Esophagus mucosa (tissue), 1 donor: ENCODE measurements around the gene NLRC3. TPM values are rescaled to one million over a fixed set of nuclear protein-coding genes. Genes with fewer than 3 reads are reported as not detected.
"Not testable (repeated sequence)": the region's sequence is repeated elsewhere in the genome, so short reads cannot be mapped to it uniquely, and the experiment has no call there.

Source experiments
- ATAC-seq: fragments of 200-7000 bp; cut with Tn5 transposase; one replicate; pipeline ENCODE4 v1.9.1; 2020
- total RNA-seq: library from RNA; stranded (reverse); gene quantifications from one replicate; pipeline ENCODE4 v1.2.4, GENCODE V29; 2023
- donor health status: DM: yes; HTN: yes; CAD: no.

Gene NLRC3
- total RNA-seq, 1 donor from 2014 or later = 0.48 TPM

DNA sequence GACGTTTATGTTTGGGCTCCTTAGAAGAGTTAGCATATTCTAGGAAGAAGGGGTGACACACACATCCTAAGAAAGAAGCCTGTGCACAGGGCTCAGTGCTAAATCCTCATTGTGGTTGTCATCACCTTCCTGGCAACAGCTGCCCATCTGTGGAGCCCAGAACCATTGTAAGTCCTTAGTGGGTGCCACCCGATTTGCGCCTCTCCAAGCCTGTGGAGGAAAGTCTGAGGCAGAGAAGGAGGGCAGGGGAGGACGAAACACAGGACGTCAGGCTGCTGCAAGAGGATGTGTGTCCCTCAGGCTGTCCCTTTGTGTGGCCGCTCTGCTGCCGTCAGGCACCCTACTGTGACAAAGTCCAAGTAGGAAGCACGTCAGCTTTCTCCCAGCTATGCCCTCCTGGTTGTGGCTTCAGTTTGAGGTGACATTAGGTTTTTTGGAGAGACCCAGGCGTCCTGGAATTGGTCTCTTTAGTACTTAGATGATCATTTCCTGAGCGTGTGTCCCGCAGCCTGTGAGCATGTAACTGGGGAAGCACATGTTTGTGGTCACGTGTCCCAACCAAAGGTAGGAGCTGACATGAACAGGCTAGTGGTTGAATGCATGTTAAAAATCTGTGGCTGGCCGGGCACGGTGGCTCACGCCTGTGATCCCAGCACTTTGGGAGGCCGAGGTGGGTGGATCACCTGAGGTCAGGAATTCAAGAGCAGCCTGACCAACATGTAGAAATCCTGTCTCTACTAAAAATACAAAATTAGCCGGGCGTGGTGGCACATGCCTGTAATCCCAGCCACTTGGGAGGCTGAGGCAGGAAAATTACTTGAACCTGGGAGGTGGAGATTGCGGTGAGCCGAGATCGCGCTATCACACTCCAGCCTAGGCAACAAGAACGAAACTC lies 65.7 kb downstream of the NLRC3 start:
- no peak for ATAC-seq

DNA sequence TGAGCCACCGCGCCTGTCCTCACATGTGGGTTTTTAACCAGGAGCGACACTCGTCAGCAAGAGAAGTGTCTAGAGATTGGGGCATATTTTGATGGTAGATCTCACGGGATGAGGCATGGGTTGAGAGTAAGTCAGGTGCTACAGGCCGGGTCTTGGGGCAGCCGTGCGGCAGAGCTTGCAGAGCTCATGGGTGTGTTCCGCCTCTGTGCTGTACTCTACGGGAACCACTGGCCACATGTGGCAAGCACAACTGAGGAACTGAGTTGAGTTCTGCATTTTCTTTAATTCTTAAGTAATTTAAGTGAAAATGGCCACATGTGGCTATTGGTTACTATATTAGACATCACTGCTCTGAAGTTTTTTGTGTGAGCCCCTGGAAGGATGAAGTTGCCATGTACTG lies 66.8 kb downstream of the NLRC3 start:
- ATAC-seq = no peak

DNA sequence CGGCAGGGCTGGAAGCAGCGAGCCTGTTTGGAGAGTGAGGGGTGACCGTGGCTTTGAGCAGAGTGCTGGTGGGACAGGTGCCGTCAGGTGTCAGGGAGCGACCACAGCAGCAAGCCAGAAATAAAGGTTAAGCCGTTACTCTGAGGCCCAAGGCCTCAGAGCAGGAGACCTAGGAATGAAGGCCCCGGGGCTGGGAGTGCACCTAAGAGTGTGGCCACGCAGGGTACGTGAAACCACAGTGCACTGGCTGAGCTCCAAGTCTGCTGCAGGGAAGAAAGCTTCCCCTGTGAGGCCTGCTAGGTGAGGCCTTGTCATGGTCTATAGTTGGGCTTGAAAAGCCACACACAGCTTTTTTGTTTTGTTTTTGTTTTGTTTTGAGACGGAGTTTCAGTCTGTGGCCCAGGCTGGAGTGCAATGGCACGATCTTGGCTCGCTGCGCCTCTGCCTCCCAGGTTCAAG lies 67.7 kb downstream of the NLRC3 start:
- ATAC-seq = peak; percentile 66

DNA sequence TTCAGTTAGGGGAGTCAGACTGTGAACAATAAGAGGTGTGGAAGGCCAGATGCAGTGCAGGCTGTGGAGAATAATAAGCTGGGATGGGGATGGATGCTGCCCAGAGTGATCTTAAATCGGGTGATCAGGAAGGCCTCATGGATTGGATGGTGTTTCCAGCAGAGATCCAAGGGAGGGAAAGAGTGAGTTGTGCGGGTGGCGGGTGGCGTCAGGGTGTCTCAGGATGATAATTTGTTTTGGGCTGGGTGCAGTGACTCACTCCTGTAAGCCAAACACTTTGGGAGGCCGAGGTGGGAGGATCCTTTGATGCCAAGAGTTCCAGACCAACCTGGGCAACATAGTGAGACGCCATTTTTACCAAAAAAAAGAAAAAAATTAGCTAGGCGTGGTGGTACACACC lies 68.5 kb downstream of the NLRC3 start:
- ATAC-seq = no peak

DNA sequence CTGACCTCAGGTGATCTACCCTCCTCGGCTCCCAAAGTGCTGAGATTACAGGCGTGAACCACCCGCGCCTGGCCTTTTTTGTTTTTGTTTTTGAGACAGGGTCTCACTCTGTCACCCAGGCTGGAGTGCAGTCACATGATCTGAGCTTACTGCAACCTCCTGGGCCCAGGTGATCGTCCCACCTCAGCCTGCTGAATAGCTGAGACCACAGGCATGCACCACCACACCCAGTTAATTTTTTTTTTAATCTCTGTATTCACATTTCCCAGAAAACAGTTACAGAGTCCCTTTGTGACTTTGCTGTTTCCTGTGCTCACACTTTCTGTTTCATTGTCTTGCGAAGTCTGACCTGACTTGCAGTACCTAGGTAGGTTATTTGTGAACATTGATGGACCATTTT lies 73.7 kb downstream of the NLRC3 start:
- no peak for ATAC-seq

DNA sequence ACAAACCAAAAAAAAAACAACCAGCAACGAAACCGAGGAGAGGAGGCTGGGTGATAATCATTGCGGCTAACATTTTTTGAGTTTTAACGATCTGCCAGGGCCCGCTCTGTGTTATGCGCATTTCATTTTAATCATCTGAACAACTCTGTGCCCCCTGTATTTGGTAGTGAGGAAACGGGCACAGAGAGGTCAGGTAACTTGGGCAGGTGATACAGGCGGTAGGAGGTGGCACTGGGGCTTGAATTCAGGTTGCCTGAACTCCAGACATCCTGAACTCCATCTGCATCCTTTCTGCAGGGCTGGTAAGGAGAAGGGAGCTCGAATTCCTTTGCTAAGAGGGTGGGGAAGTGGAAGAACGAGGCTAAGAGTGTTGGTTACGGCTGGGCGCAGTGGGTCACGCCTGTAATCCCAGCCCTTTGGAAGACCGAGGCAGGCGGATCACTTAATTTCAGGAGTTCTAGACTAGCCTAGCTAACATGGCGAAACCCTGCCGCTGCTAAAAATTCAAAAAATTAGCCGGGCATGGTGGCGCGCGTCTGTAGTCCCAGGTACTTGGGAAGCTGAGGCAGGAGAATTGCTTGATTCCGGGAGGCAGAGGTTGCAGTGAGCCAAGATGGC lies 75.3 kb downstream of the NLRC3 start:
- no peak for ATAC-seq

DNA sequence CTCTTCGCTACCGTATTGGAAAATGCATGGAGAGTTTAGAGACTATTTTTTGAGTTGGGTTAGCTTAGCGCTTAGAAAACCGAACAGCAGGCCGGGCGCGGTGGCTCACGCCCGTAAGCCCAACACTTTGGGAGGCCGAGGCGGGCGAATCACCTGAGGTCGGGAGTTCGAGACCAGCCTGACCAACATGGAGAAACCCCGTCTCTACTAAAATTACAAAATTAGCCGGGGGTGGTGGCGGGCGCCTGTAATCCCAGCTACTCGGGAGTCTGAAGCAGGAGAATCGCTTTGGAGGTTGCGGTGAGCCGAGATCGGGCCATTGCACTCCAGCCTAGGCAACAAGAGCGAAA lies 75.8 kb downstream of the NLRC3 start:
- ATAC-seq = not testable (repeated sequence)

DNA sequence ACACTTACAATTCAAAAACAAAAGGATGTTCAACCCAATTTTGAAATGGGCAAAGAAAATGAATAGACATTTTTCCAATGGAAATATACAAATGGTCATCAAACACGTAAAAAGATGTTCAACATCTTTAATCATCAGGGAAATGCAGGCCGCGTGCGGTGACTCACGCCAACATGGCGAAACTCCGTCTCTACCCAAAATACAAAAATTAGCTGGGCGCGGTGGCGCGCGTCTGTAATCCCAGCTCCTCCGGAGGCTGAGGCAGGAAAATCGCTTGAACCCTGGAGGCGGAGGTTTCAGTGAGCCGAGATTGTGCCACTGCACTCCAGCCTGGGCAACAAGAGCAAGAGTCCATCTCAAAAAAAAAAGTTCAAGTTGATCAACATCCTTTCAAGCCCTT lies 78.2 kb downstream of the NLRC3 start:
- no peak for ATAC-seq

DNA sequence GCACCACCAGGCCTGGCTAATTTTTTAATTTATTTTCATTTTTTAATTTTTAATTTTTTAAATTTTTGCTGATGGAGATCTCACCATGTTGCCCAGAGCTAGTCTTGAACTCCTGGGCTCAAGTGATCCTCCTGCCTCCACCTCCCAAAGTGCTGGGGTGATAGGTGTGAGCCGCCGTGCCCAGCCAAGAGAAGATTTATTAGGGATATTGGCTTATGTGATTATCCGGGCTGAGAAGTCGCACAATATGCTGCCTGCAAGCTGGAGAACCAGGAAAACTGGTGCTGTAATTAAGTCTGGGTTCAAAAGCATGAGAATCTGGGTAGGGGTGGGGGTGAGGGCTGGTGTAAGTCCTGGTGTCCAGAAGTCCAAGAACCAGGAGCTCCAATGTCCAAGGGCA lies 79.4 kb downstream of the NLRC3 start:
- no peak for ATAC-seq

DNA sequence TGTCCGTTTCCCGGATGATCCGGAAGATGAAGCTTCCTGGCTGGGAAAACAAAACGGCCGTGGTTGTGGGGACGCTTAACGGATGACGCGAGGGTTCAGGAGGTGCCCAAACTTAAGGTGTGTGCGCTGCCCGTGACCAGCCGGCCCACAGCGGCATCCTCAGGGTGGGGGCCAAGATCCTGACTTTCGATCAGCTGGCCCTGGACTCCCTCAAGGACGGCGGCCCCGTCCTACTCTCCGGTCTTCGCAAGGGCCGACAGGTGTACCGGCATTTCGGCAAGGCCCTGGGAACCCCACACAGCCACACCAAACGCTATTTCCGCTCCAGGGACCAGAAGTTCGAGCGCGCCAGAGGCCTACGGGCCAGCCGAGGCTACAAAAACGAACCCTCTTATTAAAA lies 80.8 kb downstream of the NLRC3 start:
- no peak for ATAC-seq

DNA sequence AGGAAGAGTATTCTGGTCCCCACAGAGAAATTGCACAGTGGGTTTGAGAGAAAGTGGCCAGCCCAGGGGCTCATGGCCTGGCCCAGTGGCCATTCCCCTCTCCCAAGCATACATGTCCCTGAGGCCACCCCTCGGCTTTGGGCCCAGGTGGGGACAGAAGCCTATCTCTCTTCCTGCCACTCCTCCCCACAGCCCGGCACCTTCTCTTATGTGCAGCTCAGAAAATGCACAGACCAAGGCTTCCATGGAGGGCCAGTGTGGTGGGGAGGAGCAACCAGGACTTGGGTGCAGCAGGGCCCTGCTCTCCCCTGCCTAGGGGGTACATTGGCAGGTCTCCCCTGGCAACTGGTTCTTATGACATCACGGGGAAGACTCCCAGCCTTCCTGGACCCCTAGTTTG lies 82.0 kb downstream of the NLRC3 start, which contains the start of gene C16orf90:
Gene C16orf90, minus strand, starts transcription at position 314 of the 400 bp plus-strand sequence. Its CDS starts 68 bp downstream, at position 246.
- no peak for ATAC-seq

DNA sequence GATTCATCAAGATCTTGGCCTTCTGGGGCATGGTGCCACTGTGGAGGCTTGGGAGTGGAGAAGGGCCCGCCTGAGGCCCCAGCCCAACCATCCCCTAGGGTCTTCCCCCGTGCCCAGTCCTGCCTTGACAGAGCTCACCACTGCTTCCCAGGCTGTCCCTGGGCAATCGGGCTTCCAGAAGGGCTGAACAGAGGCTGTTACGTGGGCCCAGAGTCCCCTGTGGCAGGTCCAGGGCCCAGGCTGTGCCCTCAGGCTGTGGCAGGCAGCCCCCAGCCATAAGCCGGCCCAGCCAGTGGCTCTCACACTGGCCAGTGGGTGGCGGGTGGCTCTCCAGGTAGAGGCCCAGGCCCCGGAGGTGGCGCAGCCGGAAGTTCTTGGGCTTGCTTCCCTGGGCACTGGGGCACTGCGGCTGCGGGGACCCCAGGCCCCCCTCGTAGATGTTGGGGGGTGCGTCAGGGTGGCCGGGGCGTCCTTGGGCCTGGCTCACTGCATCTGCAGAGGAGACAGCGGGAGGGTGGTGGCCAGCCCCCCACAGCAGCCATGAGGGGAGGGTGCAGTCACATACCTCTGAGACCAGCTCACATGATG lies 82.7 kb downstream of the NLRC3 start:
- no peak for ATAC-seq

DNA sequence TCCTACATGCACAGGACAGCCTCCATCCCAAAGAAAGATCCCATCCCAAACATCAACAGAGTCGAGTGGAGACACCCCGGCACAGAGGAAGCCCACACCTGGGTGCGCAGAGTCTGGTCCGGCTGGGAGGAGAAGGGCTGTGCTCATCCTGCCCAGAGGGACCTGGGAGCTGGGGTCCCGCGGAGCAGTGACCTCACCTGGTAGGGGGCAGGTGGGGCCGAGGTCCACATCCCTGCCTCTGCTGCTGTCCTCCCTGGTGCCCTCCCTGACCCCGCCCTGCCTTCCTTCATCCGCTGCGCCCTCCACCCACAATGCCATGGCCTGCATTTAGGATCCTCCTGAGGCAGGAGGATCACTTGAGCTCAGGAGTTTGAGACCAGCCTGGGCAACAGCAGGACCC lies 84.8 kb downstream of the NLRC3 start:
- no peak for ATAC-seq

DNA sequence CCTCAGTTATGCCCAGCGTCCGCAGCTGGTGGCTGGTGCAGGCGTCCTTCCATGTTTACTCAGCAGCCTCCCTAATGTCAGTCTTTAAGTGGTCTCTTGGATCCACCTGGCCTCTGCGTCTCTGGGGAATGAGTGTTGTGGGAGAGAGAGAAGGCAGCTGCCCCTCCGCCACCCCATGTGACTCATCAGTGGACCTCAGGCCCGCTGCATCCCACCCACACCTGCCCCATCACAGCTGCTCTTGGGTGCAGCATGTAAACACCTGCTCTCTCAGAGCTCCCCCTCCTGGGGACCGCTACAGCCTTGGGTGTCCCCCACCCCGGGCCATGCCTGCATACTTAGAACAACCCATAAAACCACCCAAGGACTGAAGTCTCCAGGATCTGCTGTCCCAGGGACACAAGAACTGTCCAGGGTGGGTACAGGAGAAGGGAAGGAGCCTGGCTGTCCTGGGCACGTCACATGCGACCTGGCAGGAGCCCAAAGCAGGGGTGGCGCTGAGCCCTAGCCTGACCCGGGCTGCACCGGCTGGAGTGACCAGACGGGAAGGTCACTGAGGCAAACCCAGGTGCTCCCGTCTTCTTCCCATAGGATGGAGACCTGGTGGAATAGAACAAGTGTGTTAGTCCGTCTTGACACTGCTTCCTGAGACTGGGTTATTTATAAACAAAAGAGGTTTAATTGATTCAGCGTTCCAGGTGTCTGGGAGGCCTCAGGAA lies 86.1 kb downstream of the NLRC3 start:
- no peak for ATAC-seq

Other genes with a start within 250 kb of the NLRC3 start
- gene OR2C1, start 221.5 kb downstream of the NLRC3 start, total RNA-seq = not detected
- 5.8 TPM for gene ZSCAN32, start 176.4 kb downstream of the NLRC3 start, total RNA-seq
- 4.0 TPM for gene ZNF174, start 176.2 kb downstream of the NLRC3 start, total RNA-seq
- 1.00 TPM for gene ZNF597, start 133.9 kb downstream of the NLRC3 start, total RNA-seq
- 24.5 TPM for gene NAA60, start 133.7 kb downstream of the NLRC3 start, total RNA-seq
- not detected for gene C16orf90, start 81.9 kb downstream of the NLRC3 start, total RNA-seq
- gene CLUAP1, start 76.4 kb downstream of the NLRC3 start, total RNA-seq = 8.0 TPM
- gene SLX4, start 34.2 kb upstream of the NLRC3 start, total RNA-seq = 4.0 TPM
- 7.9 TPM for gene DNASE1, start 77.3 kb upstream of the NLRC3 start, total RNA-seq
- 131 TPM for gene TRAP1, start 140.1 kb upstream of the NLRC3 start, total RNA-seq